SU-DHL-6 (cell line): ENCODE data around the gene CLPTM1L.

ENCODE experiments used
- CTCF ChIP-seq: fragments of 200-600 bp; sonication (generic); IDR thresholded peaks from one replicate; pipeline ENCODE4 v1.5.1; 2017; ENCODE audit warnings: antibody characterized with exemption, mild to moderate bottlenecking, low read length, moderate library complexity; ENCODE audit not compliant: insufficient read depth, poor library complexity, severe bottlenecking
- EZH2phosphoT487 ChIP-seq: fragments of 200-600 bp; sonication (generic), shearing (Covaris generic); conservative IDR thresholded peaks from 2 replicates; pipeline ENCODE4 v1.6.1; 2018; ENCODE audit warnings: mild to moderate bottlenecking, antibody characterized with exemption, low read length, moderate library complexity, mixed read lengths

- TF ChIP-seq CTCF (no peak), EZH2phosphoT487 (no peak)
Observed at GRCh38 chr5:1299961-1300360, 44.9 kb downstream of the CLPTM1L start.
